CD4-positive, alpha-beta memory T cell (primary cell): ENCODE measurements around the gene PPP1R14C. TPM values are rescaled to one million over a fixed set of nuclear protein-coding genes. Genes with fewer than 3 reads are reported as not detected.

Source experiments
- CTCF ChIA-PET: fragments of 350-600 bp; sonication (Branson Sonifier 250); formaldehyde crosslinking; loops from one replicate; lab custom pipeline; 2021; ENCODE audit warnings: inconsistent platforms; ENCODE audit not compliant: partially characterized antibody; lab: Charles Lee
- POLR2A ChIA-PET: fragments of 350-600 bp; sonication (Branson Sonifier 250); formaldehyde crosslinking; loops from one replicate; lab custom pipeline; 2021; ENCODE audit not compliant: partially characterized antibody; lab: Charles Lee
- DNase-seq, 5 donors: peaks; one replicate each; pipeline versions ENCODE4 v3.0.0 to v3.0.0-alpha.2; 2020 to 2022; ENCODE audit warnings: mixed read lengths in 1 of 5
- H3K27ac ChIP-seq: one replicate; pipeline ENCODE4 v1.7.0; 2013; ENCODE audit warnings: low read depth, low read length
- H3K27me3 ChIP-seq: 2 replicates; pipeline ENCODE4 v1.7.0; 2013; ENCODE audit warnings: mild to moderate bottlenecking, low read length, moderate library complexity; ENCODE audit not compliant: insufficient read depth
- H3K36me3 ChIP-seq: 2 replicates; pipeline ENCODE4 v1.7.0; 2013; ENCODE audit warnings: mild to moderate bottlenecking, low read length, moderate library complexity; ENCODE audit not compliant: insufficient read depth
- H3K4me1 ChIP-seq: 2 replicates; pipeline ENCODE4 v1.7.0; 2013; ENCODE audit warnings: mild to moderate bottlenecking, low read length, moderate library complexity; ENCODE audit not compliant: insufficient read depth
- H3K4me3 ChIP-seq, 2 donors: one replicate each; pipeline ENCODE4 v1.7.0; 2013; ENCODE audit warnings: low read length in 2 of 2, mild to moderate bottlenecking in 1 of 2
- H3K9me3 ChIP-seq, 2 donors: one replicate each; pipeline ENCODE4 v1.7.0; 2013; ENCODE audit warnings: low read length in 2 of 2, control low read depth in 1 of 2; ENCODE audit not compliant: control insufficient read depth in 1 of 2
- H3K27ac Mint-ChIP-seq, 7 donors: one replicate each; pipeline ENCODE4 v1.8.0; 2020 to 2021; ENCODE audit warnings: mixed read lengths in 7 of 7, mild to moderate bottlenecking in 6 of 7, inconsistent platforms in 3 of 7, moderate library complexity in 3 of 7
- H3K27me3 Mint-ChIP-seq, 2 donors: one replicate each; pipeline ENCODE4 v1.8.0; 2020 to 2021; ENCODE audit warnings: mixed read lengths in 2 of 2
- H3K36me3 Mint-ChIP-seq, 2 donors: one replicate each; pipeline ENCODE4 v1.8.0; 2020 to 2021; ENCODE audit warnings: mixed read lengths in 2 of 2, inconsistent platforms in 1 of 2, mild to moderate bottlenecking in 1 of 2
- H3K4me1 Mint-ChIP-seq, 4 donors: one replicate each; pipeline ENCODE4 v1.8.0; 2020 to 2021; ENCODE audit warnings: mixed read lengths in 4 of 4, mild to moderate bottlenecking in 1 of 4
- H3K4me3 Mint-ChIP-seq, 8 donors: one replicate each; pipeline ENCODE4 v1.8.0; 2020 to 2021; ENCODE audit warnings: mixed read lengths in 8 of 8, mild to moderate bottlenecking in 7 of 8, moderate library complexity in 6 of 8, inconsistent platforms in 3 of 8
- H3K9me3 Mint-ChIP-seq, 8 donors: one replicate each; pipeline ENCODE4 v1.8.0; 2020 to 2021; ENCODE audit warnings: mixed read lengths in 8 of 8, mild to moderate bottlenecking in 5 of 8, inconsistent platforms in 3 of 8, moderate library complexity in 1 of 8
- intact Hi-C: fragments of 100-400 bp; cut with micrococcal nuclease; formaldehyde crosslinking; loops from one replicate; pipeline ENCODE4 v1.15.1; 2023
- polyA plus RNA-seq, 2 donors: library from polyadenylated mRNA; unstranded; fragments of 300-500 nt; fragmentation: Illumina TruSeq; gene quantifications; one replicate each; pipeline ENCODE4 v1.2.3, GENCODE V29; 2021
- total RNA-seq, 2 experiments: library from RNA; stranded (reverse); gene quantifications; one replicate each; pipeline ENCODE4 v1.2.3, GENCODE V29; 2021

PPP1R14C gene
- total and polyA plus RNA-seq, 4 experiments from 2014 or later, result not detected

- no peak overlapping the region for H3K4me3 ChIP-seq
- intact Hi-C loops, result no loop called here
- DNase-seq, result no peak
- no peaks in the 10 kb centered on the region for H3K4me1 ChIP-seq
- Mint-ChIP-seq H3K9me3 (no peaks in the 10 kb centered on the region), H3K36me3 (no peaks in the 10 kb centered on the region), H3K27ac (no peak overlapping the region), H3K27me3 (peaks cover 5 to 12% of the 10 kb centered on the region in 2 donors), H3K4me3 (no peak overlapping the region), H3K4me1 (peaks cover 0 to 1% (median 0%) of the 10 kb centered on the region in 4 donors)
- no peak overlapping the region for H3K27ac ChIP-seq
- H3K27me3 ChIP-seq, result no peaks in the 10 kb centered on the region
- no peaks in the 10 kb centered on the region for H3K36me3 ChIP-seq
- CTCF ChIA-PET, result no interaction called here
- POLR2A ChIA-PET, result no interaction called here
- H3K9me3 ChIP-seq, result no peaks in the 10 kb centered on the region
Measured at GRCh38 chr6:150195996-150196417, 53.2 kb downstream of the PPP1R14C start.

GRCh38 chr6:150196942-150197745 is 54.3 kb downstream of the PPP1R14C start:
- POLR2A ChIA-PET, result no interaction called here
- Histone ChIP-seq H3K4me1 (no peaks in the 10 kb centered on the region), H3K4me3 (no peak overlapping the region), H3K9me3 (no peaks in the 10 kb centered on the region), H3K27me3 (no peaks in the 10 kb centered on the region), H3K36me3 (no peaks in the 10 kb centered on the region), H3K27ac (no peak overlapping the region)
- Mint-ChIP-seq H3K4me3 (no peak overlapping the region), H3K4me1 (peaks cover 0 to 1% (median 0%) of the 10 kb centered on the region in 4 donors), H3K9me3 (no peaks in the 10 kb centered on the region), H3K36me3 (no peaks in the 10 kb centered on the region), H3K27me3 (peaks cover 4 to 10% of the 10 kb centered on the region in 2 donors), H3K27ac (no peak overlapping the region)
- CTCF ChIA-PET, result interaction anchor here (1.1 kb wide), 1 partner anchor 17 kb away, joined by 3 read pairs; no protein-coding TSS in a partner anchor
- intact Hi-C loops, result no loop called here
- no peak for DNase-seq

- Histone ChIP-seq H3K4me3 (no peak overlapping the region), H3K27ac (no peak overlapping the region), H3K27me3 (no peaks in the 10 kb centered on the region), H3K36me3 (no peaks in the 10 kb centered on the region), H3K4me1 (no peaks in the 10 kb centered on the region), H3K9me3 (no peaks in the 10 kb centered on the region)
- DNase-seq, result no peak
- peaks cover 0 to 1% (median 0%) of the 10 kb centered on the region in 4 donors for H3K4me1 Mint-ChIP-seq
- no peak overlapping the region for H3K27ac Mint-ChIP-seq
- POLR2A ChIA-PET, result no interaction called here
- no peaks in the 10 kb centered on the region for H3K36me3 Mint-ChIP-seq
- intact Hi-C loops, result no loop called here
- CTCF ChIA-PET, result no interaction called here
- H3K9me3 Mint-ChIP-seq, result no peaks in the 10 kb centered on the region
- H3K4me3 Mint-ChIP-seq, result no peak overlapping the region
- H3K27me3 Mint-ChIP-seq, result peaks cover 4 to 7% of the 10 kb centered on the region in 2 donors
Measured at GRCh38 chr6:150198532-150198931, 55.7 kb downstream of the PPP1R14C start.

GRCh38 chr6:150199241-150199640 is 56.4 kb downstream of the PPP1R14C start:
- Mint-ChIP-seq H3K9me3 (no peaks in the 10 kb centered on the region), H3K36me3 (no peaks in the 10 kb centered on the region), H3K4me3 (no peak overlapping the region), H3K27me3 (peaks cover 3 to 7% of the 10 kb centered on the region in 2 donors), H3K4me1 (peaks cover 0 to 1% (median 0%) of the 10 kb centered on the region in 4 donors), H3K27ac (no peak overlapping the region)
- no peaks in the 10 kb centered on the region for H3K27me3 ChIP-seq
- H3K9me3 ChIP-seq, result no peaks in the 10 kb centered on the region
- no peaks in the 10 kb centered on the region for H3K36me3 ChIP-seq
- CTCF ChIA-PET, result no interaction called here
- no peak overlapping the region for H3K4me3 ChIP-seq
- no peaks in the 10 kb centered on the region for H3K4me1 ChIP-seq
- H3K27ac ChIP-seq, result no peak overlapping the region
- POLR2A ChIA-PET, result no interaction called here
- intact Hi-C loops, result no loop called here
- DNase-seq, result no peak

GRCh38 chr6:150200428-150201100 is 57.7 kb downstream of the PPP1R14C start:
- Histone ChIP-seq H3K9me3 (no peaks in the 10 kb centered on the region), H3K36me3 (no peaks in the 10 kb centered on the region), H3K27ac (no peak overlapping the region), H3K4me3 (no peak overlapping the region), H3K4me1 (no peaks in the 10 kb centered on the region), H3K27me3 (no peaks in the 10 kb centered on the region)
- Mint-ChIP-seq H3K36me3 (no peaks in the 10 kb centered on the region), H3K9me3 (no peaks in the 10 kb centered on the region), H3K4me1 (peaks cover 0 to 1% (median 0%) of the 10 kb centered on the region in 4 donors), H3K4me3 (no peak overlapping the region), H3K27ac (no peak overlapping the region), H3K27me3 (peaks cover 3 to 7% of the 10 kb centered on the region in 2 donors)
- DNase-seq, result no peak
- intact Hi-C loops, result no loop called here
- CTCF ChIA-PET, result no interaction called here
- POLR2A ChIA-PET, result no interaction called here

- H3K36me3 ChIP-seq, result no peaks in the 10 kb centered on the region
- H3K27ac ChIP-seq, result no peak overlapping the region
- Mint-ChIP-seq H3K4me3 (no peak overlapping the region), H3K4me1 (peaks cover 0 to 1% (median 0%) of the 10 kb centered on the region in 4 donors), H3K27me3 (peaks cover 3 to 10% of the 10 kb centered on the region in 2 donors), H3K27ac (no peak overlapping the region), H3K36me3 (no peaks in the 10 kb centered on the region), H3K9me3 (no peaks in the 10 kb centered on the region)
- no peaks in the 10 kb centered on the region for H3K4me1 ChIP-seq
- no peaks in the 10 kb centered on the region for H3K27me3 ChIP-seq
- H3K4me3 ChIP-seq, result no peak overlapping the region
- intact Hi-C loops, result no loop called here
- ChIA-PET POLR2A (no interaction called here), CTCF (no interaction called here)
- no peaks in the 10 kb centered on the region for H3K9me3 ChIP-seq
- DNase-seq, result no peak
Measured at GRCh38 chr6:150201285-150201684, 58.4 kb downstream of the PPP1R14C start.

GRCh38 chr6:150201772-150202329 is 59.0 kb downstream of the PPP1R14C start:
- intact Hi-C loops, result no loop called here
- no peak for DNase-seq
- Histone ChIP-seq H3K4me3 (no peak overlapping the region), H3K36me3 (no peaks in the 10 kb centered on the region), H3K27ac (no peak overlapping the region), H3K9me3 (no peaks in the 10 kb centered on the region), H3K27me3 (no peaks in the 10 kb centered on the region), H3K4me1 (no peaks in the 10 kb centered on the region)
- Mint-ChIP-seq H3K27ac (no peak overlapping the region), H3K9me3 (no peaks in the 10 kb centered on the region), H3K4me1 (peaks cover 0 to 1% (median 0%) of the 10 kb centered on the region in 4 donors), H3K36me3 (no peaks in the 10 kb centered on the region), H3K27me3 (peaks cover 3 to 6% of the 10 kb centered on the region in 2 donors), H3K4me3 (no peak overlapping the region)
- ChIA-PET CTCF (no interaction called here), POLR2A (no interaction called here)
